Neural cell (in vitro differentiated cells): ENCODE measurements around the gene AKAP9. TPM values are rescaled to one million over a fixed set of nuclear protein-coding genes. Genes with fewer than 3 reads are reported as not detected.

Source experiments
- H2AFZ ChIP-seq: fragments of 200-600, 300-800 bp; sonication (generic), shearing (Covaris generic); 2 replicates; pipeline ENCODE4 v1.6.0; 2014; ENCODE audit warnings: low read depth, mild to moderate bottlenecking, antibody characterized with exemption, low read length, moderate library complexity
- H3F3A ChIP-seq: fragments of 200-600 bp; shearing (Covaris generic); 2 replicates; pipeline ENCODE4 v1.6.1; 2016; ENCODE audit warnings: mild to moderate bottlenecking, moderate library complexity, mixed read lengths, antibody characterized with exemption, low read length; ENCODE audit not compliant: insufficient read depth, poor library complexity, severe bottlenecking
- H3K27ac ChIP-seq: fragments of 200-600, 300-800 bp; sonication (generic), shearing (Covaris generic); 2 replicates; pipeline ENCODE4 v1.5.1; 2014; ENCODE audit warnings: mild to moderate bottlenecking, low read length, moderate library complexity
- H3K27me3 ChIP-seq: fragments of 300-800, 200-600 bp; sonication (generic), shearing (Covaris generic); 2 replicates; pipeline ENCODE4 v1.6.0; 2014; ENCODE audit warnings: mild to moderate bottlenecking, low read depth, low read length, moderate library complexity; ENCODE audit not compliant: insufficient read depth
- H3K36me3 ChIP-seq: fragments of 300-800, 200-600 bp; sonication (generic), shearing (Covaris generic); 2 replicates; pipeline ENCODE4 v1.5.1; 2014; ENCODE audit warnings: mild to moderate bottlenecking, antibody characterized with exemption, low read length, moderate library complexity; ENCODE audit not compliant: insufficient read depth
- H3K4me2 ChIP-seq: fragments of 300-800, 200-600 bp; sonication (generic), shearing (Covaris generic); 2 replicates; pipeline ENCODE4 v1.6.0; 2014; ENCODE audit warnings: mild to moderate bottlenecking, low read length
- H3K4me3 ChIP-seq: fragments of 300-800, 200-600 bp; sonication (generic), shearing (Covaris generic); 2 replicates; pipeline ENCODE4 v1.5.1; 2014; ENCODE audit warnings: mild to moderate bottlenecking, low read length, moderate library complexity
- H3K79me2 ChIP-seq: fragments of 200-600 bp; shearing (Covaris generic); replicated peaks from 2 replicates; pipeline ENCODE4 v1.6.0; 2014; ENCODE audit warnings: mild to moderate bottlenecking, low read length, moderate library complexity; ENCODE audit not compliant: insufficient read depth
- H3K9ac ChIP-seq: fragments of 300-800, 200-600 bp; sonication (generic), shearing (Covaris generic); 2 replicates; pipeline ENCODE4 v1.6.1; 2016; ENCODE audit warnings: mild to moderate bottlenecking, low read length, mixed read lengths
- H3K9me2 ChIP-seq: fragments of 200-600 bp; shearing (Covaris generic); 2 replicates; pipeline ENCODE4 v1.6.1; 2016; ENCODE audit warnings: mild to moderate bottlenecking, low read length, mixed read lengths; ENCODE audit not compliant: insufficient read depth
- H3K9me3 ChIP-seq: fragments of 200-600, 300-800 bp; sonication (generic), shearing (Covaris generic); 2 replicates; pipeline ENCODE4 v1.6.1; 2016; ENCODE audit warnings: mild to moderate bottlenecking, mixed run types, low read length, moderate library complexity, mixed read lengths
- H4K20me1 ChIP-seq: fragments of 200-600 bp; shearing (Covaris generic); 2 replicates; pipeline ENCODE4 v1.6.1; 2016; ENCODE audit warnings: mild to moderate bottlenecking, mixed run types; ENCODE audit not compliant: insufficient read depth
- CTCF ChIP-seq: fragments of 450-650 bp; IDR thresholded peaks from 2 replicates; pipeline ENCODE4 v1.5.1; 2014; ENCODE audit warnings: antibody characterized with exemption, mild to moderate bottlenecking, moderate library complexity; ENCODE audit not compliant: poor library complexity, severe bottlenecking
- EP300 ChIP-seq: fragments of 450-650 bp; conservative IDR thresholded peaks from 2 replicates; pipeline ENCODE4 v1.6.1; 2014; ENCODE audit warnings: antibody characterized with exemption, mild to moderate bottlenecking, moderate library complexity; ENCODE audit not compliant: poor library complexity, severe bottlenecking
- EZH2 ChIP-seq: fragments of 200-600, 300-800 bp; shearing (Covaris generic), sonication (generic); IDR thresholded peaks from 2 replicates; pipeline ENCODE4 v1.6.1; 2014; ENCODE audit warnings: antibody characterized with exemption, low read length, borderline replicate concordance, mild to moderate bottlenecking; ENCODE audit not compliant: insufficient read depth, poor library complexity, severe bottlenecking
- MXI1 ChIP-seq: fragments of 450-650 bp; conservative IDR thresholded peaks from 2 replicates; pipeline ENCODE4 v1.6.1; 2014; ENCODE audit warnings: antibody characterized with exemption, mild to moderate bottlenecking; ENCODE audit not compliant: poor library complexity, severe bottlenecking
- POLR2AphosphoS5 ChIP-seq: IDR thresholded peaks from 2 replicates; pipeline ENCODE4 v1.6.1; 2012
- RAD21 ChIP-seq: fragments of 450-650 bp; conservative IDR thresholded peaks from 2 replicates; pipeline ENCODE4 v1.6.1; 2014; ENCODE audit warnings: antibody characterized with exemption, mild to moderate bottlenecking, moderate library complexity
- REST ChIP-seq: IDR thresholded peaks from 2 replicates; pipeline ENCODE4 v1.6.1; 2012; ENCODE audit warnings: borderline replicate concordance
- SMC3 ChIP-seq: fragments of 450-650 bp; conservative IDR thresholded peaks from 2 replicates; pipeline ENCODE4 v1.6.1; 2014; ENCODE audit warnings: antibody characterized with exemption, mild to moderate bottlenecking, moderate library complexity; ENCODE audit not compliant: poor library complexity
- TAF1 ChIP-seq: IDR thresholded peaks from 2 replicates; pipeline ENCODE4 v1.6.1; 2012; ENCODE audit warnings: low read depth
- polyA plus RNA-seq: library from polyadenylated mRNA; depleted of rRNA; stranded (reverse); fragments of >200 nt; gene quantifications from 2 replicates; pipeline ENCODE4 v1.2.3, GENCODE V29; 2014

AKAP9 gene
- polyA plus RNA-seq, 1 donor from 2014 or later = 120 TPM

- H2AFZ ChIP-seq = no peak overlapping the region
- H3F3A ChIP-seq = no peaks in the 10 kb centered on the region
- H3K9me3 ChIP-seq = no peaks in the 10 kb centered on the region
- no peaks in the 10 kb centered on the region for H3K36me3 ChIP-seq
- no peaks in the 10 kb centered on the region for H3K9me2 ChIP-seq
- no peaks in the 10 kb centered on the region for H3K79me2 ChIP-seq
- no peak overlapping the region for H3K27ac ChIP-seq
- H3K4me3 ChIP-seq = no peak overlapping the region
- no peak overlapping the region for H3K4me2 ChIP-seq
- no peaks in the 10 kb centered on the region for H4K20me1 ChIP-seq
- TF ChIP-seq EP300 (no peak), RAD21 (no peak), TAF1 (no peak), EZH2 (no peak), POLR2AphosphoS5 (no peak)
- no peak overlapping the region for H3K9ac ChIP-seq
- no peaks in the 10 kb centered on the region for H3K27me3 ChIP-seq
These were observed 28.2 kb upstream of the AKAP9 start for GRCh38 chr7:91912494-91912893.

GRCh38 chr7:91913612-91914011, 27.1 kb upstream of the AKAP9 start:
- no peak for TF ChIP-seq CTCF
- TF ChIP-seq EP300 = no peak
- TF ChIP-seq MXI1 = no peak
- TF ChIP-seq POLR2AphosphoS5 = no peak
- no peak for TF ChIP-seq REST
- Histone ChIP-seq H4K20me1 (no peaks in the 10 kb centered on the region), H2AFZ (no peak overlapping the region), H3K27me3 (no peaks in the 10 kb centered on the region), H3K4me3 (no peak overlapping the region), H3K9ac (no peak overlapping the region), H3K4me2 (no peak overlapping the region), H3K36me3 (no peaks in the 10 kb centered on the region), H3K27ac (no peak overlapping the region), H3K9me2 (no peaks in the 10 kb centered on the region), H3K9me3 (no peaks in the 10 kb centered on the region), H3F3A (no peaks in the 10 kb centered on the region), H3K79me2 (no peaks in the 10 kb centered on the region)

GRCh38 chr7:91915401-91916050, 25.1 kb upstream of the AKAP9 start:
- H3K9ac ChIP-seq = no peak overlapping the region
- no peaks in the 10 kb centered on the region for H3F3A ChIP-seq
- H3K9me2 ChIP-seq = no peaks in the 10 kb centered on the region
- H3K27me3 ChIP-seq = no peaks in the 10 kb centered on the region
- H4K20me1 ChIP-seq = no peaks in the 10 kb centered on the region
- no peaks in the 10 kb centered on the region for H3K36me3 ChIP-seq
- no peaks in the 10 kb centered on the region for H3K9me3 ChIP-seq
- no peak overlapping the region for H3K27ac ChIP-seq
- H3K4me3 ChIP-seq = no peak overlapping the region
- TF ChIP-seq CTCF = no peak
- no peak for TF ChIP-seq SMC3
- no peak for TF ChIP-seq EP300
- no peak for TF ChIP-seq POLR2AphosphoS5
- no peak for TF ChIP-seq REST
- TF ChIP-seq EZH2 = no peak
- TF ChIP-seq TAF1 = no peak
- TF ChIP-seq MXI1 = no peak
- no peak for TF ChIP-seq RAD21
- H2AFZ ChIP-seq = no peak overlapping the region
- H3K4me2 ChIP-seq = no peak overlapping the region
- H3K79me2 ChIP-seq = no peaks in the 10 kb centered on the region
